ENCODE data around the gene SKAP1. TPM values are rescaled to one million over a fixed set of nuclear protein-coding genes. Genes with fewer than 3 reads are reported as not detected.
"Not testable (repeated sequence)": the region's sequence is repeated elsewhere in the genome, so short reads cannot be mapped to it uniquely, and the experiment has no call there.

Gene SKAP1
- polyA plus RNA-seq, 6 donors from 2014 or later, result 79.3 to 166 (median 140) TPM

DNA sequence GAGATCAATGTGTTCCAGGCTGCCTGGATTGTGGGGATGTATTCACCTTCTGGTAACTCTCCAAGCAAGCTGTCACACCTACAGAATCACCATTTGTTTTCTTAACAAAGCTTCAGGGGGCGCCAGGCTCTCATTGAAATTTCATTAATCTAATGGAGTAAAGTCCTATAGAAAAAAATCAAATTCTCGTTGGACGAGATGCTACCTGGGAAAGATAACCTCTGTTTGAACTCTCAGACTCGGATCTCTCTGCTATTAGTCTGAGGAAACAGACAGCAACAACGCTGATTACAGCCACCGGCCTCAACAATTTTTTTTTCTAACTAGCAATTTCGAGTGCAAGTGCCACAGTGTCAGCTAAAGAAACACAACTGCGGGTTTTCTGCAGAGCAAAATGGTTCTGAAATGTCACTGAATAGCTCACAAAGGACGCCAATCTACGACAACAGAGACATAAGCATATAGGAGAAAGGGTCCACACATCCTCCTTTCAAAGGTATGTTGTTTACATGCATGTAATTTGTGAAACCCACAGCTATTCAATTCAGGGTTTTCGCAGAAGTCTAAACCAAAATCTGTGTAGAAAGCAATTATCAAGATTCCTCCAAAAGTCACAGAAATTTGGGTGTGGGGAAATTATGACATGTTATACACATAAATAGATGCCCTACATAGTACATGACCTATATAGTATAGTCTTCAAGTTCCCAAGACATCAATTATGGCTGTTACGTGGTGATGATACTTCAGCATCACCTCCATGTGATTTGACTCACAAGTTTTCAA, 135.8 kb downstream of the SKAP1 start:
- no peak for DNase-seq
- peaks cover 10 to 16% (median 13%) of the 10 kb centered on the region in 3 donors for H3K4me1 Mint-ChIP-seq

DNA sequence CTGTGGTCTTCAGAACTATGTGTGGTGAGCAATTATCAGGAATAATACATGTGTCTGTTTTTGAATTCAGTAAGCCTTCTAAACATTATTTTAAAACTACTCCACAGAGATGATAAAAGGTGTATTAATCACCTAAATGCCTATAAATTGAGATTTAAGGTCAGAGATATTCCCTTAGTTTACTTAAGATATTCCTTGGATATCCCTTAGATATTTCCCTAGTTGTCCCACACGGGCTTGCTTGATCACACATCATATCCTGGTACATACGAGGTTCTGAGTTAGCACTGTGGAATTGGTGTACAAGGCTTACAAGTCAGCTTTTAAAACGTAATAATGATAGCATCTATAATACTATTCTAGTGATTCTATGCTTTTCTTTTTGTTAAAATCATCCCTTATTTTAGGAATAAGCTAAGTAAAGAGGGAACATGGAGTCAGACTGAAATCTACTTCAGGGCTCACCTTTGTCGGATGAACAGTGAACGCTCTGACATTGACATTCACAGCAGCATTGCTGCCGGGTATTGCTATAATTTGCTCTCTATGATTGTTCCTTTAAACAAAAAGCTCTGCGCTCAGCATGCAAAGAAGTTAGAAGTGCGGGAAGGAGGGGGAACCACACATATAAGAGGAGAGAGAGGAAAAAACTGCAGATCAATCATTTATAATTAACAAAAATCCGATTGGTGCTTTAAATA, 136.5 kb downstream of the SKAP1 start:
- peak overlapping the region in 1 of 6 donors; percentile 47 for H3K27ac Mint-ChIP-seq
- DNase-seq (no peak), ATAC-seq (ENCODE audit: low read depth in 2 of 2) (no peak)
- peak overlapping the region in 4 of 8 donors; percentile 10 to 61 (median 33) for H3K4me3 Mint-ChIP-seq
- no peaks in the 10 kb centered on the region for H3K9me3 Mint-ChIP-seq
- no peaks in the 10 kb centered on the region for H3K27me3 Mint-ChIP-seq
- peaks cover 10 to 16% (median 13%) of the 10 kb centered on the region in 3 donors for H3K4me1 Mint-ChIP-seq
- H3K36me3 Mint-ChIP-seq, result no peaks in the 10 kb centered on the region

More for the DNA sequence above, 135.8 kb downstream of the SKAP1 start:
- H3K9me3 Mint-ChIP-seq, result no peaks in the 10 kb centered on the region
- H3K27me3 Mint-ChIP-seq, result no peaks in the 10 kb centered on the region
- H3K36me3 Mint-ChIP-seq, result no peaks in the 10 kb centered on the region
- peak overlapping the region in 1 of 6 donors; percentile 26 for H3K27ac Mint-ChIP-seq
- ATAC-seq (ENCODE audit: low read depth in 2 of 2), result no peak
- peak overlapping the region in 3 of 8 donors; percentile 45 to 83 (median 79) for H3K4me3 Mint-ChIP-seq

DNA sequence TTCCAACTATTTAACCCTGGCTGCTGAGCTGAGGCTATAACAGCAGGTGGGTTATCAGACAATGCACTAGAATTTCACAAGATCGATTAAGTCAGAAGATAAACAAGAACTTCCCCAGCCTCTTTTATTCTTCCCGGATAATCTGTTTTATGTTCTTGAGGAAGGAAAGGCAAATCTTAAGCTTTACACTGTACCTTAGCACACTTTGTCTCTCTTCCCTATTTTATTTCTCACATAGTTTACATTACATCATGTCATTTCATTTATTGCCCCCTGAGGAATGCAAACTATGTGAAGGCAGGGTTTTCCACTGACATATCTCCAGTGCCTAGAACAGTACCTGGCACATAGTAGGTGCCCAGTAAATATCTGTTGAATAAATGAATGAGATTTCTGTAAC, 139.6 kb downstream of the SKAP1 start:
- no peaks in the 10 kb centered on the region for H3K36me3 Mint-ChIP-seq
- H3K9me3 Mint-ChIP-seq, result no peaks in the 10 kb centered on the region

DNA sequence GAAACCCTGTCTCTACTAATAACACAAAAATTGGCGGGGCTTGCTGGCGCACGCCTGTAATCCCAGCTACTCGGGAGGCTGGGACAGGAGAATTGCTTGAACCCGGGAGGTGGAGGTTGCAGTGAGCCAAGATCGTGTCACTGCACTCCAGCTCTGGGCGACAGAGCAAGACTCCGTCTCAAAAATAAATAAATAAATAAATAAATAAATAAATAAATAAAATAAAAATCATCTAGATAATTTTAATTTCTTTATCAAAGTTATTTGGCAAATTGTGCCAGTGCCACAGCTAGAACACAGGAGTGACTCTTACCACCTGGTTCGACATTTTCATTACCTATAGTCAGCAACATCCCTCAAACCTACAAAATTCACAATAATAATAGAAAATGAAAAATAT, 143.1 kb downstream of the SKAP1 start:
- H3K4me1 Mint-ChIP-seq; H3K36me3 Mint-ChIP-seq; H3K27me3 Mint-ChIP-seq; H3K9me3 Mint-ChIP-seq; DNase-seq; ATAC-seq (ENCODE audit: low read depth in 2 of 2): not testable (repeated sequence)
- Mint-ChIP-seq H3K27ac (peak overlapping the region in 1 of 6 donors; percentile 56), H3K4me3 (peak overlapping the region in 1 of 8 donors; percentile 37)

More for the DNA sequence above, 139.6 kb downstream of the SKAP1 start:
- H3K4me3 Mint-ChIP-seq, result no peak overlapping the region
- ATAC-seq (ENCODE audit: low read depth in 2 of 2), result no peak
- peaks cover 4 to 11% (median 7%) of the 10 kb centered on the region in 3 donors for H3K4me1 Mint-ChIP-seq
- no peak overlapping the region for H3K27ac Mint-ChIP-seq
- peaks cover 0 to 5% (median 0%) of the 10 kb centered on the region in 3 donors for H3K27me3 Mint-ChIP-seq
- no peak for DNase-seq

DNA sequence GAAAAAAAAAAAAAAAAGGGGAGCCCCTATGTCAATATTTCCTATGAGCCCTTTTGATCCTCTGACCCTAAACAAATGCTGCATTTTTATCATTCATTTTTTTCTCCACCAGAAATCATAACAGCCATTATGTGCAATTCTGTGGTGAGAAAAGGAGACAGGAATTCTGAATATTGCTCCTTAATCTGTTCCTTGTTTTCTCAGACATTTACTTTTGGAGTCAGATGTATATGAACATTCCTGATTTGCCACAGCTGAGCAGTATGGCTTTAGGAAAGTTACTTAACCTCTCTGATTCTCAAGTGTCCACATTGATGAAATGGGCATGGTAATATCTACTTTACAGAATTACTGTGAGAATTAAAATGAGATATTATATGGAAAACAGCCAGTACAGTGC, 144.4 kb downstream of the SKAP1 start:
- DNase-seq (no peak), ATAC-seq (ENCODE audit: low read depth in 2 of 2) (no peak)
- no peaks in the 10 kb centered on the region for H3K9me3 Mint-ChIP-seq
- no peak overlapping the region for H3K4me3 Mint-ChIP-seq
- peaks cover 0 to 5% (median 0%) of the 10 kb centered on the region in 3 donors for H3K27me3 Mint-ChIP-seq
- H3K36me3 Mint-ChIP-seq, result no peaks in the 10 kb centered on the region
- H3K4me1 Mint-ChIP-seq, result no peaks in the 10 kb centered on the region
- no peak overlapping the region for H3K27ac Mint-ChIP-seq

DNA sequence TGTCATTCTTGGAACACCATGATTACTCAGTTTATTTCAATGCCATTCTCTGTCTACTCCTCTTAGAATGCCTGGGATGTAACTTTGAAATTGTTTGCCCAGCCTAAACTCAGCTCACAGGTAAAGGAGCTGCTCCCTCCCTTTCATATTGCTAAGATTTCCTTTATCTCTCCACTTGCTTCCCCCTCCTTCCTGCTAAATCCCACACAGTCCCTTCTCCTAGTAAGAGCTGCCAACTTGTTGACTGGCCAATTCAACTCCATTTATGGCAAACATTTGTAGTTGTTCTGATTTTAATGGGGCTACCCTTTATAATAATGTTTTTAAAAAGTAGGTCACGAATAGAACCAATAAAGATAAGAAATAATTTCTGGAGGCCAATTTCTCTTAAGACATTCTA, 146.1 kb downstream of the SKAP1 start:
- H3K4me3 Mint-ChIP-seq, result no peak overlapping the region
- DNase-seq (no peak), ATAC-seq (ENCODE audit: low read depth in 2 of 2) (no peak)
- H3K36me3 Mint-ChIP-seq, result no peaks in the 10 kb centered on the region
- H3K9me3 Mint-ChIP-seq, result no peaks in the 10 kb centered on the region
- H3K4me1 Mint-ChIP-seq, result no peaks in the 10 kb centered on the region
- no peak overlapping the region for H3K27ac Mint-ChIP-seq
- peaks cover 0 to 8% (median 0%) of the 10 kb centered on the region in 3 donors for H3K27me3 Mint-ChIP-seq

DNA sequence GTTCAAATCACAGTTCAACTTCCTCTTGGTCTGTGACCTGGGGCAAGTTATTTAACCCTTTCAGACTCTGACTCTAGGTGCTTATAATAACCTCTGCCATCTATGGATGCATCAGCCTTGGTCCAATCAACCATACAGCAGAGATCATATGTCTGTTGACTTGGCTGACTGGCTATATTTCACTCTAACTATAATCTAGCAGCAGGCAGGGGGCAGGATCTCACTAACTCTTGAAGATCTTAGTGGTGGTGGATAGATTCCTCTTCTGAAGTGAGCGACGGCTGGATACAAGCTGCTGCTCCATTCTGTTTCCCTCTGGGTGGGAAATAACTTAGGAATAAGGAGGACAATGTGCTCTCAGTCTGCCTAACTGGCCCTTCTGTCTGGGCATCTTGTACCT, 146.6 kb downstream of the SKAP1 start:
- DNase-seq, result no peak
- no peak for ATAC-seq (ENCODE audit: low read depth in 2 of 2)
- H3K4me3 Mint-ChIP-seq, result no peak overlapping the region
- no peaks in the 10 kb centered on the region for H3K36me3 Mint-ChIP-seq
- peaks cover 0 to 13% (median 0%) of the 10 kb centered on the region in 3 donors for H3K27me3 Mint-ChIP-seq
- no peaks in the 10 kb centered on the region for H3K4me1 Mint-ChIP-seq
- H3K27ac Mint-ChIP-seq, result no peak overlapping the region
- no peaks in the 10 kb centered on the region for H3K9me3 Mint-ChIP-seq

DNA sequence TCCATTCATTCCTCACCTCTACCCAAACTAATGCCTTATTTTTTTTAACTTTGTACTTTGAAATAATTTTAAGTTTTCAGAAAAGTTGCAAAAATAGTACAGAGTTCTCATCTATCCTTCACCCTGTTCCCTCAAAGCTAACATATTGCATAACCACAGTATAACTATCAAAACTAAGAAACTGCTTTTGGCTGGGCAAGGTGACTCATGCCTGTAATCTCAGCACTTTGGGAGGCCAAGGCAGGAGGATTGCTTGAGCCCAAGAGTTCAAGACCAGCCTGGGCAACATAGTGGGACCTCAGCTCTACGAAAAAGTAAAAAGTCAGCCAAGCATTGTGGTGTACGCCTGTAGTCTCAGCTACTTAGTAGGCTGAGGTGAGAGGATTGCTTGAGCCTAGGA, 147.7 kb downstream of the SKAP1 start:
- H3K9me3 Mint-ChIP-seq, result no peaks in the 10 kb centered on the region
- no peak overlapping the region for H3K27ac Mint-ChIP-seq
- peaks cover 0 to 15% (median 0%) of the 10 kb centered on the region in 3 donors for H3K27me3 Mint-ChIP-seq
- no peaks in the 10 kb centered on the region for H3K36me3 Mint-ChIP-seq
- no peak overlapping the region for H3K4me3 Mint-ChIP-seq
- H3K4me1 Mint-ChIP-seq, result no peaks in the 10 kb centered on the region
- ATAC-seq (ENCODE audit: low read depth in 2 of 2), result no peak
- DNase-seq, result no peak

DNA sequence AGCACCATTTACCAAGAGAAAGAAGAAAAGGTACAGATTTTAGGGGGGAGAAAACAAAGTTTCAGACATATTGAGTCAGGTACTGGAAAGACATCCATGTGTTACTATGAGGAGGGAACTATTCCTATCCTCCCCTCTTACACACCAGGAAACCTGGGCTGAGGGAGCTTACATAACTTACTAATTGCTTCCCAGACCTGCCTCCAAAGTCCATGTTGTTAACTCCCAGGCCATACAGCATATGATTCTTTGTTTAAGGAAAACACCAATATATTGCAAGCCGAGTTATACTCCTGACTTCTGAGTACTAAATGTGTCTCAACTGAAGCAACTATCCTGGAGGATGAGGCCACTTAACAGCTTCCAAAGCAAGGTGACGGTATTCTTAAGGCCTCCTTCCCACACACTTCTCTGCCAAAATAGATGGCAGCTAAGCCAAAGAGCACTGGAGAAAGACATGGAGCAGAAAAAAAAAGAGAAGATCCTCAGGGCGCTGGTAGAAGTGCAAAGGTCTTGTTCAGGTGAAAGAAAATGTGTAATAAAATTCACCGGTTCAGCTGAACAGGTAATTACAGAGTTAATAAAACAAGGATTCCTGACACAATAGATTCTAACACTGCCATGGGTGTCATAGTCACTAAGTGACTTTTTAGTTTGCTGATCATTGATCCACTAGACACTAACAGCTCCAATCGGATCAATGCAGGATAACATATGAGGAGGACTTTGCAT, 151.1 kb downstream of the SKAP1 start:
- Mint-ChIP-seq H3K4me3 (no peak overlapping the region), H3K9me3 (no peaks in the 10 kb centered on the region), H3K27ac (peak overlapping the region in 1 of 6 donors; percentile 65), H3K27me3 (peaks cover 0 to 10% (median 10%) of the 10 kb centered on the region in 3 donors), H3K36me3 (peaks cover 0 to 13% of the 10 kb centered on the region in 2 donors), H3K4me1 (no peaks in the 10 kb centered on the region)
- ATAC-seq (ENCODE audit: low read depth in 2 of 2), result no peak
- no peak for DNase-seq

DNA sequence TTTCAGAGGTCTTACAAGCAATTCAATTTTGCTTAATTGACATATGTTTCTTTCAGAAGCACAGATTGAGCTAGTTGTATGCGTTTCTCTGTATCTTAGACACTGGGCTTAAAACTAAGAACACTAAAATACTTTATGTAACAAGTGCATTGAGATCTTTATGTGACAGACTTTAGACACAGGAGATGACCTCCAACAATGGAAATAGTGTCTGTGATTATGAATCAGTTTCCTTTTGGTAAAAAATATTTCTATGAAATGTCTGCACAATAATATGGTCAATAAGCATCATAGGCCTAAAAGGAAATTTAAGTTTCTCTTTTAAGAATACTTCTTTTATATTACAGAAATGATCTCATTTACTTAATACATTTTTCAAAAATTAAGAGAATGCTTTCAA, 153.2 kb downstream of the SKAP1 start:
- no peak for ATAC-seq (ENCODE audit: low read depth in 2 of 2)
- H3K9me3 Mint-ChIP-seq, result no peaks in the 10 kb centered on the region
- peaks cover 0 to 13% of the 10 kb centered on the region in 2 donors for H3K36me3 Mint-ChIP-seq
- H3K27ac Mint-ChIP-seq, result no peak overlapping the region
- H3K4me1 Mint-ChIP-seq, result no peaks in the 10 kb centered on the region
- no peak overlapping the region for H3K4me3 Mint-ChIP-seq
- DNase-seq, result no peak
- H3K27me3 Mint-ChIP-seq, result peaks cover 0 to 10% (median 10%) of the 10 kb centered on the region in 3 donors

DNA sequence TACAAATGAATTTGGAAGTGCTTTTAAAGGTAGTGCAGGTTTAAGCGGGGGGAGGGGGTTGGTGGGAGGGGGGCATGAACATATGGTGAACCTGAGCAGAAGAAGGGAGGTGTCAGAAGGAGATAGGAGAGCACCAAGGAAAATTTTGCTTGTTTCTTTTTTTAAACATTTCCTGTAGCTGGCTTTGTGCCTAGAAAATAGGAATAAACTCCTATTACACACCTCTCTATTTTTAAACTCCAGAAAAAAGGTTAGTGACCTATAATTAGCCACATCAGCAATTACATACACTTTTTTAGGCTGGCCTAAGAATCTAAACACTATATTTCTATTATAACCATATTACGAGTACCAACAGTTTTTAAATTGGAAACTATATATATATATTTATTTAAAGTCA, 159.1 kb downstream of the SKAP1 start:
- Mint-ChIP-seq H3K27ac (no peak overlapping the region), H3K36me3 (peaks cover 0 to 13% of the 10 kb centered on the region in 2 donors)
- ATAC-seq (ENCODE audit: low read depth in 2 of 2), result no peak

DNA sequence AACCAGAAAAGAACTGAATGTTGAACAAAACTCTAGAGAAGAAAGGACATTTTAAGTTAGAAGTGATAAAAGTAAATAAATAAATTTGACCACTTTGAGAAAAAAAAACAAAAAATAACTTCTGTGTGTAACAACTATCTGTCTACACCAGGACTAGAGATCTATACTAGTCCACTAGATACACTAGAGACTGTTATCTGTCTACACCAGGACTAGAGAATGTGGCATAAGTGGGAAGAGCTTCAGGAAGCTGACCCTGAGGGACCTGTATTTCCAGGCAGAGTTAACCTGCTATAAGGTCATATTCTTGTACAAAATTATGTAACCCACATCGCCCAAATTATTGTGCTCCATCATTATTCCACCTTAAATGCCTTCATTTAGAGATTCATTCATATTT, 160.8 kb downstream of the SKAP1 start:
- ATAC-seq (ENCODE audit: low read depth in 2 of 2), result no peak
- no peaks in the 10 kb centered on the region for H3K4me1 Mint-ChIP-seq
- H3K9me3 Mint-ChIP-seq, result no peaks in the 10 kb centered on the region
- DNase-seq, result no peak
- no peaks in the 10 kb centered on the region for H3K27me3 Mint-ChIP-seq
- no peak overlapping the region for H3K27ac Mint-ChIP-seq
- H3K4me3 Mint-ChIP-seq, result no peak overlapping the region
- no peaks in the 10 kb centered on the region for H3K36me3 Mint-ChIP-seq

More for the DNA sequence above, 159.1 kb downstream of the SKAP1 start:
- Mint-ChIP-seq H3K4me1 (no peaks in the 10 kb centered on the region), H3K9me3 (no peaks in the 10 kb centered on the region), H3K4me3 (no peak overlapping the region), H3K27me3 (peaks cover 0 to 10% (median 0%) of the 10 kb centered on the region in 3 donors)
- no peak for DNase-seq

DNA sequence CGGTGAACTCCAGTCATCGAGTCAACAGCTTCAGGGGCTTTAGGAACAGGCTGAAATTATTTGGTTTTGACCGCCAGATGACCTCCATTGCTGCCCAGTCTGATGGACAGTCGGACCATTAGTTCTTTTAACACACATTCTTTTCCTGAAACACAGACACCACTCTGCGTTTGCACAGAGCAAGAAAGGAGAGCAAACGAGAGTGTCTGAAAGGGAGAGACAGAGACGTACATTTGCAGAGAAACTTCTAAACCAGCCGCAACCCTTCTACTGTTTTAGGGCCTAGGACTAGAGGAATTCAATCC, 166.3 kb downstream of the SKAP1 start:
- Mint-ChIP-seq H3K27ac (no peak overlapping the region), H3K4me3 (no peak overlapping the region), H3K27me3 (no peaks in the 10 kb centered on the region), H3K4me1 (no peaks in the 10 kb centered on the region), H3K9me3 (no peaks in the 10 kb centered on the region), H3K36me3 (no peaks in the 10 kb centered on the region)
- DNase-seq (no peak), ATAC-seq (ENCODE audit: low read depth in 2 of 2) (no peak)
